Caco-2 (cell line): ENCODE results near the gene CHMP6. TPM values are rescaled to one million over a fixed set of nuclear protein-coding genes. Genes with fewer than 3 reads are reported as not detected.

Source experiments
- BruUV-seq: library from RNA; stranded (reverse); fragments of 400-500 nt; replicated peaks from 2 replicates; lab custom pipeline; 2021; lab: Mats Ljungman, UMichigan
- CTCF ChIA-PET: fragments of 300-600 bp; sonication (Branson Sonifier 250); formaldehyde crosslinking; loops from one replicate; lab custom pipeline; 2022; ENCODE audit warnings: antibody characterized with exemption; lab: Charles Lee
- POLR2A ChIA-PET: fragments of 300-600 bp; sonication (Branson Sonifier 250); formaldehyde crosslinking; loops from one replicate; lab custom pipeline; 2022; ENCODE audit warnings: antibody characterized with exemption; lab: Charles Lee
- DNase-seq, 2 experiments: peaks; one replicate each; pipeline versions ENCODE4 v3.0.0 to v3.0.0-alpha.2; 2020 to 2022
- H3K27me3 ChIP-seq: replicated peaks from 2 replicates; pipeline ENCODE4 v1.6.0; 2011; ENCODE audit warnings: low read length; ENCODE audit not compliant: control insufficient read depth, insufficient read depth
- H3K36me3 ChIP-seq: 2 replicates; pipeline ENCODE4 v1.5.1; 2011; ENCODE audit warnings: low read length; ENCODE audit not compliant: control insufficient read depth, insufficient read depth
- H3K4me1 ChIP-seq: fragments of 250-450 bp; sonication (Bioruptor Pico); 2 replicates; pipeline ENCODE4 v1.5.1; 2020; ENCODE audit warnings: mild to moderate bottlenecking
- H3K4me3 ChIP-seq: 2 replicates; pipeline ENCODE4 v1.5.1; 2011; ENCODE audit warnings: low read depth, mild to moderate bottlenecking, control low read depth, low read length
- H3K9me3 ChIP-seq: fragments of 250-450 bp; sonication (Bioruptor Pico); 2 replicates; pipeline ENCODE4 v1.5.1; 2020; ENCODE audit warnings: mild to moderate bottlenecking, moderate library complexity
- H3K27ac Mint-ChIP-seq: one replicate; pipeline ENCODE4 v1.8.0; 2022; ENCODE audit warnings: mixed read lengths; ENCODE audit not compliant: unreplicated experiment
- H3K27me3 Mint-ChIP-seq: one replicate; pipeline ENCODE4 v1.8.0; 2022; ENCODE audit warnings: mixed read lengths; ENCODE audit not compliant: insufficient read depth, unreplicated experiment
- H3K36me3 Mint-ChIP-seq: one replicate; pipeline ENCODE4 v1.8.0; 2022; ENCODE audit warnings: mild to moderate bottlenecking, mixed read lengths; ENCODE audit not compliant: insufficient read depth, unreplicated experiment
- H3K4me1 Mint-ChIP-seq: one replicate; pipeline ENCODE4 v1.8.0; 2022; ENCODE audit warnings: low read depth, mixed read lengths; ENCODE audit not compliant: unreplicated experiment
- H3K4me3 Mint-ChIP-seq: one replicate; pipeline ENCODE4 v1.8.0; 2022; ENCODE audit warnings: mild to moderate bottlenecking, moderate library complexity, mixed read lengths; ENCODE audit not compliant: unreplicated experiment
- H3K9me3 Mint-ChIP-seq: one replicate; pipeline ENCODE4 v1.8.0; 2022; ENCODE audit warnings: mixed read lengths; ENCODE audit not compliant: unreplicated experiment
- CTCF ChIP-seq, 2 experiments: fragments of 200-600 bp in 1 of 2; IDR thresholded peaks; 1 replicate in 1 of 2; 2 replicates in 1 of 2; pipeline versions ENCODE4 v1.5.1 to v1.8.0; 2011 to 2022; ENCODE audit warnings: antibody characterized with exemption in 1 of 2, control low read depth in 1 of 2, inconsistent platforms in 1 of 2, low read depth in 1 of 2, low read length in 1 of 2, mild to moderate bottlenecking in 1 of 2, moderate library complexity in 1 of 2; ENCODE audit not compliant: insufficient read depth in 1 of 2, severe bottlenecking in 1 of 2, unreplicated experiment in 1 of 2
- intact Hi-C: fragments of 100-400 bp; cut with micrococcal nuclease; formaldehyde crosslinking; loops from one replicate; pipeline ENCODE4 v1.10.0; 2022; ENCODE audit not compliant: unreplicated experiment
- total RNA-seq: library from RNA; stranded (reverse); gene quantifications from 2 replicates; pipeline ENCODE4 v1.2.3, GENCODE V29; 2022

The CHMP6 gene
- total RNA-seq, 1 experiment from 2014 or later, result 23.2 TPM

- Mint-ChIP-seq H3K27me3 (no peaks in the 10 kb centered on the region), H3K9me3 (no peaks in the 10 kb centered on the region), H3K27ac (peak overlapping the region; percentile 97), H3K36me3 (peaks cover 44% of the 10 kb centered on the region), H3K4me1 (peaks cover 42% of the 10 kb centered on the region), H3K4me3 (no peak overlapping the region)
- no peaks in the 10 kb centered on the region for H3K27me3 ChIP-seq
- H3K4me1 ChIP-seq, result peaks cover 52% of the 10 kb centered on the region
- no peak for DNase-seq
- peaks cover 1% of the 10 kb centered on the region; the same call in 1 of the 2 replicates for H3K36me3 ChIP-seq
- ChIA-PET CTCF (no interaction called here), POLR2A (no interaction called here)
- no TSS peak for BruUV-seq
- no peak for TF ChIP-seq CTCF (IDR thresholded peaks at IDR 0.05; ENCODE audit: insufficient read depth in 1 of 2, low read depth in 1 of 2, low read length in 1 of 2, severe bottlenecking in 1 of 2, unreplicated experiment in 1 of 2)
- no peaks in the 10 kb centered on the region for H3K9me3 ChIP-seq
- no peak overlapping the region for H3K4me3 ChIP-seq
- intact Hi-C loops, result no loop called here
Observed at GRCh38 chr17:81046770-81047359, 55.2 kb downstream of the CHMP6 start.

GRCh38 chr17:81048827-81049371 lies 57.3 kb downstream of the CHMP6 start:
- peak overlapping the region; percentile 20 for H3K27ac Mint-ChIP-seq
- H3K4me1 ChIP-seq, result peaks cover 34% of the 10 kb centered on the region
- H3K36me3 ChIP-seq, result peaks cover 1% of the 10 kb centered on the region; the same call in 1 of the 2 replicates
- no peaks in the 10 kb centered on the region for H3K27me3 ChIP-seq
- H3K4me1 Mint-ChIP-seq, result peaks cover 29% of the 10 kb centered on the region
- intact Hi-C loops, result no loop called here
- no peak overlapping the region for H3K4me3 ChIP-seq
- BruUV-seq, result no TSS peak
- ChIA-PET POLR2A (no interaction called here), CTCF (interaction anchor here (0.8 kb wide), 1 partner anchor 235 kb away, joined by 5 read pairs; no protein-coding TSS in a partner anchor)
- no peaks in the 10 kb centered on the region for H3K9me3 ChIP-seq
- no peaks in the 10 kb centered on the region for H3K27me3 Mint-ChIP-seq
- TF ChIP-seq CTCF (IDR thresholded peaks at IDR 0.05; ENCODE audit: insufficient read depth in 1 of 2, low read depth in 1 of 2, low read length in 1 of 2, severe bottlenecking in 1 of 2, unreplicated experiment in 1 of 2), result no peak
- no peaks in the 10 kb centered on the region for H3K9me3 Mint-ChIP-seq
- no peak overlapping the region for H3K4me3 Mint-ChIP-seq
- no peak for DNase-seq
- H3K36me3 Mint-ChIP-seq, result peaks cover 33% of the 10 kb centered on the region

GRCh38 chr17:81049372-81049911 lies 57.8 kb downstream of the CHMP6 start:
- Mint-ChIP-seq H3K4me3 (no peak overlapping the region), H3K27ac (no peak overlapping the region), H3K4me1 (peaks cover 23% of the 10 kb centered on the region), H3K36me3 (peaks cover 27% of the 10 kb centered on the region), H3K9me3 (no peaks in the 10 kb centered on the region), H3K27me3 (no peaks in the 10 kb centered on the region)
- peaks cover 29% of the 10 kb centered on the region for H3K4me1 ChIP-seq
- TF ChIP-seq CTCF (IDR thresholded peaks at IDR 0.05; ENCODE audit: insufficient read depth in 1 of 2, low read depth in 1 of 2, low read length in 1 of 2, severe bottlenecking in 1 of 2, unreplicated experiment in 1 of 2), result no peak
- no peaks in the 10 kb centered on the region for H3K9me3 ChIP-seq
- BruUV-seq, result no TSS peak
- POLR2A ChIA-PET, result interaction anchor here (0.6 kb wide), 1 partner anchor 174 kb away, joined by 6 read pairs; no protein-coding TSS in a partner anchor
- peaks cover 1% of the 10 kb centered on the region; the same call in 1 of the 2 replicates for H3K36me3 ChIP-seq
- CTCF ChIA-PET, result interaction anchor here (0.6 kb wide), 1 partner anchor 647 kb away, joined by 3 read pairs; no protein-coding TSS in a partner anchor
- H3K27me3 ChIP-seq, result no peaks in the 10 kb centered on the region
- no peak overlapping the region for H3K4me3 ChIP-seq
- DNase-seq, result no peak
- intact Hi-C loops, result no loop called here

Other genes with a start within 250 kb of the CHMP6 start
- 52.6 and 57.7 TPM in 2 replicates for gene BAIAP2, start 43.3 kb downstream of the CHMP6 start, total RNA-seq
- gene PVALEF, start 173.7 kb downstream of the CHMP6 start, total RNA-seq, result 0.58 TPM in 1 of 2 replicates, not detected in the other
- 26.4 and 26.6 TPM in 2 replicates for gene AATK, start 174.4 kb downstream of the CHMP6 start, total RNA-seq
- gene CEP131, start 231.1 kb downstream of the CHMP6 start, total RNA-seq, result 28.4 and 29.4 TPM in 2 replicates
- 38.7 and 40.3 TPM in 2 replicates for gene TEPSIN, start 247.2 kb downstream of the CHMP6 start, total RNA-seq
- gene NDUFAF8, start 247.5 kb downstream of the CHMP6 start, total RNA-seq, result 65.0 and 66.7 TPM in 2 replicates